ENCODE data around the gene NUBP1. TPM values are rescaled to one million over a fixed set of nuclear protein-coding genes. Genes with fewer than 3 reads are reported as not detected.
"Not testable (repeated sequence)": the region's sequence is repeated elsewhere in the genome, so short reads cannot be mapped to it uniquely, and the experiment has no call there.

The NUBP1 gene
- total RNA-seq, 6 experiments from 2014 or later, result 14.0 to 27.4 (median 20.9) TPM

- DNase-seq (no peak), ATAC-seq (no peak)
- intact Hi-C loops (cut with DNase I), result loop anchor here (5.0 kb wide), 2 partner anchors 182 to 228 kb away; no protein-coding TSS in a partner anchor
- Histone ChIP-seq H3K9me3 (no peaks in the 10 kb centered on the region), H3K4me3 (no peak overlapping the region), H3K27me3 (no peaks in the 10 kb centered on the region), H3K4me1 (peaks cover 0 to 40% (median 14%) of the 10 kb centered on the region in 4 donors), H3K27ac (no peak overlapping the region), H3K36me3 (no peaks in the 10 kb centered on the region)
- WGBS (ENCODE audit: insufficient coverage, low coverage, low lambda C conversion rate, missing lambda C conversion rate), result 84% methylated on average over 4 of the region's 10 CpGs
- no peak for TF ChIP-seq POLR2A (IDR thresholded peaks at IDR 0.05)
- TF ChIP-seq, protein P1, sequence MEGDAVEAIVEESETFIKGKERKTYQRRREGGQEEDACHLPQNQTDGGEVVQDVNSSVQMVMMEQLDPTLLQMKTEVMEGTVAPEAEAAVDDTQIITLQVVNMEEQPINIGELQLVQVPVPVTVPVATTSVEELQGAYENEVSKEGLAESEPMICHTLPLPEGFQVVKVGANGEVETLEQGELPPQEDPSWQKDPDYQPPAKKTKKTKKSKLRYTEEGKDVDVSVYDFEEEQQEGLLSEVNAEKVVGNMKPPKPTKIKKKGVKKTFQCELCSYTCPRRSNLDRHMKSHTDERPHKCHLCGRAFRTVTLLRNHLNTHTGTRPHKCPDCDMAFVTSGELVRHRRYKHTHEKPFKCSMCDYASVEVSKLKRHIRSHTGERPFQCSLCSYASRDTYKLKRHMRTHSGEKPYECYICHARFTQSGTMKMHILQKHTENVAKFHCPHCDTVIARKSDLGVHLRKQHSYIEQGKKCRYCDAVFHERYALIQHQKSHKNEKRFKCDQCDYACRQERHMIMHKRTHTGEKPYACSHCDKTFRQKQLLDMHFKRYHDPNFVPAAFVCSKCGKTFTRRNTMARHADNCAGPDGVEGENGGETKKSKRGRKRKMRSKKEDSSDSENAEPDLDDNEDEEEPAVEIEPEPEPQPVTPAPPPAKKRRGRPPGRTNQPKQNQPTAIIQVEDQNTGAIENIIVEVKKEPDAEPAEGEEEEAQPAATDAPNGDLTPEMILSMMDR (IDR thresholded peaks at IDR 0.05), result no peak
Measured at GRCh38 chr16:10740000-10740844, 3.4 kb upstream of the NUBP1 start.

GRCh38 chr16:10740845-10741208, 2.8 kb upstream of the NUBP1 start:
- Histone ChIP-seq H3K9me3 (no peaks in the 10 kb centered on the region), H3K36me3 (no peaks in the 10 kb centered on the region), H3K27ac (no peak overlapping the region), H3K27me3 (no peaks in the 10 kb centered on the region), H3K4me3 (no peak overlapping the region), H3K4me1 (peaks cover 0 to 40% (median 14%) of the 10 kb centered on the region in 4 donors)
- 82% methylated on average over 2 of the region's 2 CpGs for WGBS (ENCODE audit: insufficient coverage, low coverage, low lambda C conversion rate, missing lambda C conversion rate)
- DNase-seq, result no peak
- no peak for ATAC-seq
- TF ChIP-seq POLR2A (IDR thresholded peaks at IDR 0.05), result no peak
- TF ChIP-seq, protein P1 (IDR thresholded peaks at IDR 0.05), result no peak
- intact Hi-C loops (cut with DNase I), result no loop called here

GRCh38 chr16:10741249-10741648, 2.4 kb upstream of the NUBP1 start:
- H3K4me1 ChIP-seq, result peaks cover 0 to 40% (median 14%) of the 10 kb centered on the region in 4 donors

GRCh38 chr16:10741844-10742243, 1.8 kb upstream of the NUBP1 start:
- Histone ChIP-seq H3K9me3 (no peaks in the 10 kb centered on the region), H3K27me3 (no peaks in the 10 kb centered on the region), H3K27ac (peak overlapping the region in 1 of 3 donors; percentile 45), H3K36me3 (no peaks in the 10 kb centered on the region), H3K4me1 (peaks cover 0 to 34% (median 14%) of the 10 kb centered on the region in 4 donors), H3K4me3 (no peak overlapping the region)
- intact Hi-C loops (cut with DNase I), result no loop called here
- ATAC-seq (peak in 2 of 4 donors; percentile 6 to 8), DNase-seq (peak; percentile 68 to 89 (median 80))
- 35% methylated on average over 3 of the region's 4 CpGs for WGBS (ENCODE audit: insufficient coverage, low coverage, low lambda C conversion rate, missing lambda C conversion rate)
- TF ChIP-seq POLR2A (IDR thresholded peaks at IDR 0.05), result no peak
- TF ChIP-seq, protein P1 (IDR thresholded peaks at IDR 0.05), result no peak

More at GRCh38 chr16:10741249-10741648, 2.4 kb upstream of the NUBP1 start:
- H3K27me3 ChIP-seq; H3K36me3 ChIP-seq; H3K9me3 ChIP-seq; intact Hi-C loops (cut with DNase I); ATAC-seq; H3K4me3 ChIP-seq; H3K27ac ChIP-seq: not testable (repeated sequence)
- DNase-seq, result peak in 1 of 3 donors; percentile 42
- WGBS (ENCODE audit: insufficient coverage, low coverage, low lambda C conversion rate, missing lambda C conversion rate), result 86% methylated on average over 4 of the region's 10 CpGs

DNA sequence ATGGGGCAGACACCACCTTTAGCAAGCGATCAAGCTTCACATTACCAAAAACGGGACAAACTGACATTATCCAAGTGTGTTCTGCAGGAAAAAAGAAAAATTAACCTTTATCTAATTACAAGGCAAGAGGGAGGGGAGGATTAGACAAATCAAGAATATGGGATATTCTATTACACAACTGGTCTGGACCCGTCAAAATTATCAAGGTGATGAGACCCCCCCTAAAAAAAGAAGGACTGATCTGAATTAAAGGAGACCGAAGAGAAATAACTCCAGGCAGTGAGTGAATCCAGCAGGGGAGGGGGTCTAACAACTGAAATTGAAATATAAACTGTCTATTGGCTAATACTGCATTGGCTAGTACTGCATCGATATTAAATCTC, 424 bp upstream of the NUBP1 start:
- DNase-seq (no peak), ATAC-seq (no peak)
- TF ChIP-seq, protein P1 (IDR thresholded peaks at IDR 0.05), result no peak
- no peak for TF ChIP-seq POLR2A (IDR thresholded peaks at IDR 0.05)
- peak overlapping the region; percentile 91 to 97 (median 96) for H3K27ac ChIP-seq
- H3K4me1 ChIP-seq, result peaks cover 0 to 21% (median 5%) of the 10 kb centered on the region in 4 donors
- H3K27me3 ChIP-seq, result no peaks in the 10 kb centered on the region
- H3K36me3 ChIP-seq, result peaks cover 0 to 13% (median 3%) of the 10 kb centered on the region in 4 donors
- peak overlapping the region; percentile 40 to 77 (median 76) for H3K4me3 ChIP-seq
- H3K9me3 ChIP-seq, result no peaks in the 10 kb centered on the region
- intact Hi-C loops (cut with DNase I), result no loop called here
- WGBS (ENCODE audit: insufficient coverage, low coverage, low lambda C conversion rate, missing lambda C conversion rate), result 26% methylated on average over 5 of the region's 5 CpGs

Data from right lobe of liver (tissue), 6 donors.